Stimulated activated naive CD8-positive, alpha-beta T cell treated with anti-CD3 and anti-CD28 coated beads, Interleukin-15, amount 100 ng/mL, for 72 hours (primary cell): Measurements from ENCODE around the gene VPS18.

Experiments
- ATAC-seq: fragments of 150-1000 bp; cut with Tn5 transposase; 2 replicates; pipeline ENCODE4 v1.10.0; 2021; ENCODE audit warnings: mild to moderate bottlenecking, moderate library complexity
- DNase-seq, 2 donors: peaks; one replicate each; pipeline ENCODE4 v3.0.0; 2021 to 2022
- H3K27ac Mint-ChIP-seq, 2 donors: one replicate each; pipeline ENCODE4 v1.8.0; 2022; ENCODE audit warnings: mild to moderate bottlenecking in 2 of 2, mixed read lengths in 2 of 2, moderate library complexity in 2 of 2
- H3K27me3 Mint-ChIP-seq: one replicate; pipeline ENCODE4 v1.8.0; 2022; ENCODE audit warnings: mixed read lengths
- H3K4me1 Mint-ChIP-seq: one replicate; pipeline ENCODE4 v1.8.0; 2022; ENCODE audit warnings: mild to moderate bottlenecking, mixed read lengths
- H3K4me3 Mint-ChIP-seq, 2 donors: one replicate each; pipeline ENCODE4 v1.8.0; 2022; ENCODE audit warnings: mild to moderate bottlenecking in 2 of 2, mixed read lengths in 2 of 2, moderate library complexity in 1 of 2
- H3K9me3 Mint-ChIP-seq, 2 donors: one replicate each; pipeline ENCODE4 v1.8.0; 2022; ENCODE audit warnings: mixed read lengths in 2 of 2

The VPS18 gene

GRCh38 chr15:40944510-40945296, 50.5 kb downstream of the VPS18 start:
- ATAC-seq: no peak
- peaks cover 49% of the 10 kb centered on the region for H3K4me1 Mint-ChIP-seq
- H3K27me3 Mint-ChIP-seq: peaks cover 17% of the 10 kb centered on the region
- H3K27ac Mint-ChIP-seq: peak overlapping the region in 1 of 2 donors; percentile 16
- no peaks in the 10 kb centered on the region for H3K9me3 Mint-ChIP-seq
- DNase-seq: no peak
- H3K4me3 Mint-ChIP-seq: no peak overlapping the region

GRCh38 chr15:40948706-40949473, 54.6 kb downstream of the VPS18 start:
- no peak for ATAC-seq
- no peak overlapping the region for H3K4me3 Mint-ChIP-seq
- peaks cover 32% of the 10 kb centered on the region for H3K4me1 Mint-ChIP-seq

GRCh38 chr15:40949756-40950207, 55.5 kb downstream of the VPS18 start:
- ATAC-seq: no peak
- peaks cover 17% of the 10 kb centered on the region for H3K27me3 Mint-ChIP-seq
- H3K27ac Mint-ChIP-seq: no peak overlapping the region
- H3K9me3 Mint-ChIP-seq: no peaks in the 10 kb centered on the region
- H3K4me3 Mint-ChIP-seq: no peak overlapping the region
- H3K4me1 Mint-ChIP-seq: peaks cover 33% of the 10 kb centered on the region
- DNase-seq: no peak

More at GRCh38 chr15:40948706-40949473, 54.6 kb downstream of the VPS18 start:
- no peak for DNase-seq
- Mint-ChIP-seq H3K27ac (no peak overlapping the region), H3K27me3 (peaks cover 17% of the 10 kb centered on the region), H3K9me3 (no peaks in the 10 kb centered on the region)

- H3K4me3 Mint-ChIP-seq: peak overlapping the region; percentile 94 to 97
- H3K4me1 Mint-ChIP-seq: peaks cover 46% of the 10 kb centered on the region
- no peaks in the 10 kb centered on the region for H3K9me3 Mint-ChIP-seq
- peak overlapping the region; percentile 100 for H3K27ac Mint-ChIP-seq
- ATAC-seq: no peak
- DNase-seq: no peak
- peaks cover 17% of the 10 kb centered on the region for H3K27me3 Mint-ChIP-seq
Measured at GRCh38 chr15:40951764-40952163, 57.5 kb downstream of the VPS18 start.

- DNase-seq (no peak), ATAC-seq (no peak)
- peaks cover 52% of the 10 kb centered on the region for H3K4me1 Mint-ChIP-seq
- H3K27me3 Mint-ChIP-seq: peaks cover 17% of the 10 kb centered on the region
- H3K9me3 Mint-ChIP-seq: no peaks in the 10 kb centered on the region
- peak overlapping the region; percentile 94 to 97 for H3K4me3 Mint-ChIP-seq
- peak overlapping the region; percentile 100 for H3K27ac Mint-ChIP-seq
Measured at GRCh38 chr15:40952301-40952900, 58.2 kb downstream of the VPS18 start.

- Mint-ChIP-seq H3K9me3 (no peaks in the 10 kb centered on the region), H3K27ac (peak within 1 kb of the TSS; percentile 100), H3K4me1 (peaks cover 58% of the 10 kb centered on the region), H3K4me3 (peak within 1 kb of the TSS; percentile 94 to 97), H3K27me3 (peaks cover 12% of the 10 kb centered on the region)
- DNase-seq (peak; percentile 99), ATAC-seq (peak; percentile 93)
Measured at GRCh38 chr15:40952901-40953712, 58.9 kb downstream of the VPS18 start, which contains the start of gene CHAC1. Gene CHAC1, plus strand, starts transcription at chr15:40953471. Its CDS starts 113 bp downstream, at chr15:40953584.
